Mesendoderm (in vitro differentiated cells): ENCODE measurements around the gene ANGPTL7.
"Not testable (repeated sequence)": the region's sequence is repeated elsewhere in the genome, so short reads cannot be mapped to it uniquely, and the experiment has no call there.

Experiments
- DNase-seq: peaks from one replicate; pipeline ENCODE4 v3.0.0; 2013
- H2AK5ac ChIP-seq: 2 replicates; pipeline ENCODE4 v1.6.1; 2013; ENCODE audit warnings: low read length, inconsistent platforms
- H2BK120ac ChIP-seq: 2 replicates; pipeline ENCODE4 v1.6.1; 2013; ENCODE audit warnings: low read depth, mild to moderate bottlenecking, low read length, moderate library complexity, mixed read lengths
- H2BK15ac ChIP-seq: replicated peaks from 2 replicates; pipeline ENCODE4 v1.6.1; 2013; ENCODE audit warnings: low read depth, mild to moderate bottlenecking, moderate library complexity
- H2BK5ac ChIP-seq: 2 replicates; pipeline ENCODE4 v1.6.1; 2013; ENCODE audit warnings: low read length, inconsistent platforms
- H3K18ac ChIP-seq: 2 replicates; pipeline ENCODE4 v1.6.1; 2013; ENCODE audit warnings: mild to moderate bottlenecking, low read length, mixed read lengths
- H3K23ac ChIP-seq: one replicate; pipeline ENCODE4 v1.6.1; 2013; ENCODE audit warnings: low read length
- H3K27ac ChIP-seq: 2 replicates; pipeline ENCODE4 v1.5.1; 2013; ENCODE audit warnings: low read depth, mild to moderate bottlenecking, inconsistent platforms, low read length, moderate library complexity
- H3K27me3 ChIP-seq: 2 replicates; pipeline ENCODE4 v1.6.1; 2013; ENCODE audit warnings: low read length, control low read depth, mild to moderate bottlenecking, inconsistent platforms; ENCODE audit not compliant: insufficient read depth, poor library complexity
- H3K36me3 ChIP-seq: 2 replicates; pipeline ENCODE4 v1.6.1; 2013; ENCODE audit warnings: low read length, inconsistent platforms; ENCODE audit not compliant: control insufficient read depth, insufficient read depth
- H3K4ac ChIP-seq: one replicate; pipeline ENCODE4 v1.6.1; 2013; ENCODE audit warnings: low read depth, mild to moderate bottlenecking, low read length, moderate library complexity
- H3K4me1 ChIP-seq: 2 replicates; pipeline ENCODE4 v1.6.1; 2013; ENCODE audit warnings: low read depth, low read length, inconsistent platforms; ENCODE audit not compliant: control insufficient read depth
- H3K4me2 ChIP-seq: 2 replicates; pipeline ENCODE4 v1.6.1; 2013; ENCODE audit warnings: low read length
- H3K4me3 ChIP-seq: 2 replicates; pipeline ENCODE4 v1.5.1; 2013; ENCODE audit warnings: mild to moderate bottlenecking, low read length
- H3K56ac ChIP-seq: one replicate; pipeline ENCODE4 v1.6.1; 2013; ENCODE audit warnings: low read length
- H3K79me1 ChIP-seq: 2 replicates; pipeline ENCODE4 v1.6.1; 2013; ENCODE audit warnings: low read length, inconsistent platforms
- H3K79me2 ChIP-seq: 2 replicates; pipeline ENCODE4 v1.6.1; 2013; ENCODE audit warnings: mild to moderate bottlenecking, low read length; ENCODE audit not compliant: control insufficient read depth, insufficient read depth
- H3K9ac ChIP-seq: 2 replicates; pipeline ENCODE4 v1.6.1; 2013; ENCODE audit warnings: low read length, inconsistent platforms
- H4K5ac ChIP-seq: one replicate; pipeline ENCODE4 v1.6.1; 2013; ENCODE audit warnings: low read length
- H4K8ac ChIP-seq: one replicate; pipeline ENCODE4 v1.6.1; 2013; ENCODE audit warnings: low read depth, mild to moderate bottlenecking, control low read depth, low read length, moderate library complexity
- WGBS: extraction: QIAGEN DNeasy Blood & Tissue Kit; methylation state at CpG from one replicate; pipeline ENCODE4 v1.1.7; 2013; ENCODE audit warnings: low lambda C conversion rate, missing lambda C conversion rate; ENCODE audit not compliant: insufficient coverage; ENCODE audit errors: extremely low coverage; 5-methylcytosine and 5-hydroxymethylcytosine counted together

The ANGPTL7 gene

GRCh38 chr1:11158291-11158690, 30.9 kb upstream of the ANGPTL7 start:
- Histone ChIP-seq H3K79me1 (no peaks in the 10 kb centered on the region), H3K4me1 (no peaks in the 10 kb centered on the region), H3K27ac (no peak overlapping the region)

DNA sequence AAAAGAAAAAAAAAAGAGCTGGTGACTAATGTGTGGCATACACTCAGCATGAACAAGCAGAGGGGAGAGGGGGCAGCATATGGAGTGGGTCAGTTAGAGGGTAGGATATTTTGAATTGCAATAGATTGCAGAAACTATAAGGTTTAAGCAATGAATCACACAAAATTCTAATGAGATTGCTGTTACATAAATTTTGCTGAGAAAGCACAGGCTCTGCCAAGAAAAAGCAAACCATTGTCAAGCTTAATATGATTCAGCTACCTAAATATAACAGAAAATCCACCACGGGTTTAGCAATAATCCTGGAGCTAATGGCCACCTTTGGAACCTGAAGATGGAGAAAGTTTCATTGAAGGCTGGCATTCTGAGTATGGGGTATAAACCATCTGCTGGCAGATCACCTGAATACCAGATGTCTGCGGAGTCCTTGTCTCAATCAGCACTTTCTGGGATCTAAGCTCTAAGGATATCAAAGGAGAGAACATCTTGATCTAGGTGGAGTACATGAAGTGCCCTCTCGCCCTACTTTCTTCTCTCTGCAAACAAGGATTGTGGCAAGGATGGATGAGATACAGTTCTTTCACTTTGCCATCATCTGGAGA, 30.3 kb upstream of the ANGPTL7 start:
- WGBS: no CpG with 5 or more reads among the region's 3 CpGs

More at GRCh38 chr1:11158291-11158690, 30.9 kb upstream of the ANGPTL7 start:
- no peak overlapping the region for H3K4ac ChIP-seq
- H3K23ac ChIP-seq: no peak overlapping the region
- DNase-seq: no peak
- H3K4me2 ChIP-seq: no peak overlapping the region
- H2BK120ac ChIP-seq: no peak overlapping the region
- peaks cover 5% of the 10 kb centered on the region for H3K36me3 ChIP-seq
- H3K4me3 ChIP-seq: no peak overlapping the region
- H3K56ac ChIP-seq: no peak overlapping the region
- H2BK5ac ChIP-seq: no peak overlapping the region
- H4K5ac ChIP-seq: no peak overlapping the region
- H3K79me2 ChIP-seq: no peaks in the 10 kb centered on the region
- H3K27me3 ChIP-seq: no peaks in the 10 kb centered on the region
- H2AK5ac ChIP-seq: no peak overlapping the region
- no CpG with 5 or more reads among the region's 3 CpGs for WGBS
- no peak overlapping the region for H2BK15ac ChIP-seq
- no peak overlapping the region for H3K18ac ChIP-seq
- no peak overlapping the region for H3K9ac ChIP-seq
- H4K8ac ChIP-seq: no peak overlapping the region

GRCh38 chr1:11162752-11163151, 26.4 kb upstream of the ANGPTL7 start:
- H2BK120ac ChIP-seq, H3K79me2 ChIP-seq, H4K8ac ChIP-seq, H4K5ac ChIP-seq, H2BK15ac ChIP-seq, H3K4ac ChIP-seq, H2BK5ac ChIP-seq, H3K27me3 ChIP-seq, DNase-seq, H3K4me3 ChIP-seq, H3K23ac ChIP-seq, H3K36me3 ChIP-seq, H3K18ac ChIP-seq, H3K79me1 ChIP-seq, H3K4me2 ChIP-seq, H3K27ac ChIP-seq, H3K4me1 ChIP-seq, H3K56ac ChIP-seq, H2AK5ac ChIP-seq, H3K9ac ChIP-seq: not testable (repeated sequence)
- no CpG with 5 or more reads among the region's 4 CpGs for WGBS

More for the DNA sequence above, 30.3 kb upstream of the ANGPTL7 start:
- Histone ChIP-seq H3K4me1 (no peaks in the 10 kb centered on the region), H3K27me3 (no peaks in the 10 kb centered on the region), H3K23ac (no peak overlapping the region), H3K4me2 (no peak overlapping the region), H3K4me3 (no peak overlapping the region), H2AK5ac (no peak overlapping the region), H3K18ac (no peak overlapping the region), H3K56ac (no peak overlapping the region), H3K27ac (no peak overlapping the region), H3K79me1 (no peaks in the 10 kb centered on the region), H3K4ac (no peak overlapping the region), H2BK120ac (no peak overlapping the region), H4K8ac (no peak overlapping the region), H2BK5ac (no peak overlapping the region), H3K9ac (no peak overlapping the region), H3K36me3 (peaks cover 5% of the 10 kb centered on the region), H2BK15ac (no peak overlapping the region), H4K5ac (no peak overlapping the region), H3K79me2 (no peaks in the 10 kb centered on the region)
- DNase-seq: no peak

DNA sequence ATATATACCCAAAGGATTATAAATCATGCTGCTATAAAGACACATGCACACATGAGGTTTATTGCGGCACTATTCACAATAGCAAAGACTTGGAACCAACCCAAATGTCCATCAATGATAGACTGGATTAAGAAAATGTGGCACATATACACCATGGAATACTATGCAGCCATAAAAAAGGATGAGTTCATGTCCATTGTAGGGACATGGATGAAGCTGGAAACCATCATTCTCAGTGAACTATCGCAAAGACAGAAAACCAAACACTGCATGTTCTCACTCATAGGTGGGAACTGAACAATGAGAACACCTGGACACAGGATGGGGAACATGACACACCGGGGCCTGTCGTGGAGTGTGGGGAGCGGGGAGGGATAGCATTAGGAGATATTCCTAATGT, 22.4 kb upstream of the ANGPTL7 start:
- not testable (repeated sequence) for H2BK120ac ChIP-seq, H2AK5ac ChIP-seq, H3K56ac ChIP-seq, H2BK15ac ChIP-seq, H3K4me1 ChIP-seq, H2BK5ac ChIP-seq, H3K9ac ChIP-seq, H3K27me3 ChIP-seq, H3K4me2 ChIP-seq, H3K79me2 ChIP-seq, H3K4me3 ChIP-seq, H3K4ac ChIP-seq, DNase-seq, H4K5ac ChIP-seq, H3K36me3 ChIP-seq, H3K23ac ChIP-seq, H4K8ac ChIP-seq, H3K79me1 ChIP-seq, H3K18ac ChIP-seq, H3K27ac ChIP-seq
- WGBS: no CpG with 5 or more reads among the region's 5 CpGs

- Histone ChIP-seq H3K79me2 (no peaks in the 10 kb centered on the region), H3K23ac (no peak overlapping the region), H4K8ac (no peak overlapping the region), H3K27me3 (no peaks in the 10 kb centered on the region), H3K4ac (no peak overlapping the region), H4K5ac (no peak overlapping the region), H2BK5ac (no peak overlapping the region), H3K56ac (no peak overlapping the region), H3K27ac (no peak overlapping the region), H3K9ac (no peak overlapping the region), H2AK5ac (no peak overlapping the region), H2BK15ac (no peak overlapping the region), H3K79me1 (peaks cover 2% of the 10 kb centered on the region), H3K18ac (no peak overlapping the region), H2BK120ac (no peak overlapping the region), H3K36me3 (peaks cover 2% of the 10 kb centered on the region), H3K4me3 (no peak overlapping the region), H3K4me1 (no peaks in the 10 kb centered on the region), H3K4me2 (no peak overlapping the region)
- DNase-seq: no peak
- no CpG with 5 or more reads among the region's 1 CpG for WGBS
Observed at GRCh38 chr1:11168731-11169130, 20.4 kb upstream of the ANGPTL7 start.

DNA sequence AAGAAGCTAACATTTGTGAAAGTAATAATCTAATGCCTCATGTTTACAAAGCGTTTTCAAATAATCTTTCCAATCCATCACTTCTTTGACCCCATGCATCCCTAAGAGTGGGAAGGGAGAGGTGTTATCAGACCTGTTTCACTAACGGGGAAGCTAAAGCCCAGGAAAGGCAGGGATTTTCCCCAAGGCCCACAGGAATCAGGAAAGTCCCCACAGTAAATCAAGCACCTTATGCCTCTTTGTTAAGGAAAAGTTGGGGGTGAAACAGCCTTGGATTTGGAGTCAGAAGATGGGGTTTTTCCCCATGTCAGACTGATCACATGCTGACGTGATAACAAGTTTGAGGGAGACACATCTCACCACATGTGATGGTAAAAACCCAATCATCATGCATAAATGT, 20.0 kb upstream of the ANGPTL7 start:
- no peaks in the 10 kb centered on the region for H3K79me2 ChIP-seq
- WGBS: no CpG with 5 or more reads among the region's 3 CpGs

More for the DNA sequence above, 20.0 kb upstream of the ANGPTL7 start:
- Histone ChIP-seq H2AK5ac (no peak overlapping the region), H3K23ac (no peak overlapping the region), H3K9ac (no peak overlapping the region), H3K4ac (no peak overlapping the region), H4K8ac (no peak overlapping the region), H3K4me3 (no peak overlapping the region), H3K27me3 (no peaks in the 10 kb centered on the region), H3K56ac (no peak overlapping the region), H2BK5ac (no peak overlapping the region), H2BK15ac (no peak overlapping the region), H3K27ac (no peak overlapping the region), H3K18ac (no peak overlapping the region), H3K79me1 (peaks cover 2% of the 10 kb centered on the region), H3K4me1 (no peaks in the 10 kb centered on the region), H3K4me2 (no peak overlapping the region), H2BK120ac (no peak overlapping the region), H4K5ac (no peak overlapping the region), H3K36me3 (peaks cover 2% of the 10 kb centered on the region)
- DNase-seq: no peak
